ENCODE measurements around the gene SLC43A1.

The SLC43A1 gene

DNA sequence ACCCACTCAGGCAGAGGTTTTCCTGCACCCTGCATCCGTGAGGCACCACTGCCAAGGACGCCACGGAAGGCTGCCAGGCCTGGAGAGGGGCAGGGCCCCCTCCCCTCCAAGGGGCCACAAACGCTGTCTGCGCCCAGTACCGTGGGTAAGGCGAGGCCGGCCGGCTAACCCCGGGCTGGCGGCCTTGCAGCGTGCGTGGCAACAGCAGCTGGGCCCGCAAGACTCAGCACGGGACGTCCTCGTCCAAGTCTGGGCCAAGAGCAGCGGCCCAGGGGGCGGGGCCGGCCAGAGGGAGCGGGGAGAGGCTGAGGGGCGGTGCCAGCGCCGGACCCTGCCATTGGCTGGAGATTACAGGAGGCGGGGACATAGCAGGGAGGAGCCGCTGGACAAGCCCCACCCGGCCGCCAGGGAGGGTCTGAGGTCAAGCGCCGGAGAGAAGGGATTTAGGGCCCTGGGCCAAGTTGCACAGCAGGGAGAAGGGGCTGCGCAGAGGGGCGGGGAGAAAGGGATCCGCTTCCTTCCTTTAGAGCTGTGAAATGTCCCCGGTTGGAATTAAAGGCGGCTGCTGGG, 16.0 kb downstream of the SLC43A1 start:
- no peak for DNase-seq (ENCODE audit: insufficient read length, low spot score)

DNA sequence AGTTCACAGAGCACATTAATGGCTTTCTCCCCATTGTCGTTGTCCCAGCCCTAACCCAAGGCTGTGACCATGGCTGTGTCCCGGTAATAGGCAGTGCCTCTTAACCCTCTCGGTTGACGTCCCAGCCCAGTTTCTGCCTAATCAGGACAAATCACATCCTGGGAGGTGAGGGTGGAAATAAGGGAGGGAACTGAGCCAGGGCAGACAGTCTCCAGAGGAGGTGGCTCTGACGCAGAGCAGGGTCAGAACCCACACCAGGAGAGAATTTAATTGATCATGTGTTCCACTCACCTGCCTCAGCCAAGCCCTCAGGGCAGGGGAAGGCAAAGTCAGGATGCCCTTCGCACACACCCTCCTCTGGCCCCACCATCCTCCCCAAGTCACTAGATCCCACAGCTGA, 17.0 kb downstream of the SLC43A1 start:
- DNase-seq (ENCODE audit: insufficient read length, low spot score) (no peak), FAIRE-seq (no peak)

More for the DNA sequence above, 16.0 kb downstream of the SLC43A1 start:
- no peak for FAIRE-seq

DNA sequence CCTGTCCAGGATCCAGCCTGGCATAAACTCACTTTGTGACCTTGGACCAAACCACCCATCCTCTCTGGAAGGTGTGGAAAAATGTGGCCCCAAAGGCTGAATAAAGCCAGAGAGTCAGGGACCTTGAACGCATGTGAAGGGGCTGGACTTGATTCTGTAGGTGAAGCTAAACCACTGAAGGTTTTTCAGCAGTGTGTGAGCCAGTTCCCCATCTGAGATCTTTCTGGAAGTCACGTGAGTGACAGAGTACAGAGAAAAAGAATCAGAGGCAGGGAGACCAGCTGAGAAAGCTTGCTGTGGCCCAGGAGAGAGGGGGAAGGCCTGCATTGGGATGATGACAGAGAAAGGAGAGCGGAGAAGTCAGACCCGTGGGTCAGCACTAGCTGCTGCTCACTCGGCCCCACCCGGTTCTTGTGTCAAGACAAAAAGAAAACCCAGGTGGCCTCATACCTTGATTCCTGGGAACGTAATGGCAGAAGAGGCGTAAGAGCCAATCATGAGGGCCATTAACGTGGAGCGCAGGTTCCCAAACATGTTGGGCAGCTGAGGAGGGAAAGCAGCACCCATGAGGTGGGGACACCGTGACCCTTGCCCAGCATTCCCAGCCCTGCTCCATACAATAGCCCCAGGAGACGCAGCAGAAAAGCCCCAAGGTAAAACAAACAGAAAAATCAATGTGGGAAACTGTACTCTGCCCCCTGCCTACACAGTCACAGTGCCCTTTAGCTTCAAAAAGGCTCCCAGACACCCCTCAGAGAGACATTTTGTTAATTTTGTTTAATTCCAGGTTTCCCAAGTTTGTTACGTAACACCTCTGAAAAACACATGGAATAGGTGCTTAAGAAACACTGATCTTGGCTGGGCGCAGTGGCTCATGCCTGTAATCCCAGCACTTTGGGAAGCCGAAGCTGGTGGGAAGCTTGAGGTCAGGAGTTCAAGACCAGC, 17.9 kb downstream of the SLC43A1 start:
- no peak for DNase-seq (ENCODE audit: insufficient read length, low spot score)
- FAIRE-seq, result no peak

DNA sequence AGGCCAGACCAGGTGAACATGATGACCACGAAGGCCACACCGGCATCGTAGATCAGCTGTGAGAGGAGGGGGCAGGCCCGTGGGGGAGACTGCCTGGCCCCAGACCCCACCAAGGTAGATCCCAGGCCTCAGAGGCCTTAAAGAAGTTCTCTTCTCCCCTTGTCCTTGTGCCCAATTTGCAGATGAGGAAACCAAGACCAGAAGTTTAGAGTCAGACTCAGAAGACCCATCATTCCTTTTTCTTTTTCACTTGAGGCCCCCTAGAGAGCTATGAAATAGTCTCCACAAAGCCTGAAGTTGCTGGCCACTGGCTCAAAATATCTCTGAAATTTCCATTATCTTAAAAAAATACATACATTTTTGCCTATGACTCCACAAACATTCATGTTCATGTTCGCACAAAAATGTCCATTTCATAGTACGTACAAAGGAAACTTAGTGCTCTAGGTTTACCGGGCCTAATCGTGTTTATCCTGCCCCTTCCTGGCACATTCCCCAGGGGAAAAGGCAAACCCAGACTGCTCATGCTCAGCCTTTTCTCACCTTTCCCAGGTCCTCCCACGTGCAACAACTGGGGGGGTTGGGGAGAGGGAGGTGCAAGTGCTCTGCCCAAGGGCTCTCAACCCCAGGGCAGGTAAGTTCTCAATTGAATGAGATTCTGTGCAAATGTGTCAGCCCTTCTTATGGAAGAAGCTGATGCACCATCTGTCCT, 19.2 kb downstream of the SLC43A1 start:
- FAIRE-seq (no peak), DNase-seq (ENCODE audit: insufficient read length, low spot score) (no peak)

DNA sequence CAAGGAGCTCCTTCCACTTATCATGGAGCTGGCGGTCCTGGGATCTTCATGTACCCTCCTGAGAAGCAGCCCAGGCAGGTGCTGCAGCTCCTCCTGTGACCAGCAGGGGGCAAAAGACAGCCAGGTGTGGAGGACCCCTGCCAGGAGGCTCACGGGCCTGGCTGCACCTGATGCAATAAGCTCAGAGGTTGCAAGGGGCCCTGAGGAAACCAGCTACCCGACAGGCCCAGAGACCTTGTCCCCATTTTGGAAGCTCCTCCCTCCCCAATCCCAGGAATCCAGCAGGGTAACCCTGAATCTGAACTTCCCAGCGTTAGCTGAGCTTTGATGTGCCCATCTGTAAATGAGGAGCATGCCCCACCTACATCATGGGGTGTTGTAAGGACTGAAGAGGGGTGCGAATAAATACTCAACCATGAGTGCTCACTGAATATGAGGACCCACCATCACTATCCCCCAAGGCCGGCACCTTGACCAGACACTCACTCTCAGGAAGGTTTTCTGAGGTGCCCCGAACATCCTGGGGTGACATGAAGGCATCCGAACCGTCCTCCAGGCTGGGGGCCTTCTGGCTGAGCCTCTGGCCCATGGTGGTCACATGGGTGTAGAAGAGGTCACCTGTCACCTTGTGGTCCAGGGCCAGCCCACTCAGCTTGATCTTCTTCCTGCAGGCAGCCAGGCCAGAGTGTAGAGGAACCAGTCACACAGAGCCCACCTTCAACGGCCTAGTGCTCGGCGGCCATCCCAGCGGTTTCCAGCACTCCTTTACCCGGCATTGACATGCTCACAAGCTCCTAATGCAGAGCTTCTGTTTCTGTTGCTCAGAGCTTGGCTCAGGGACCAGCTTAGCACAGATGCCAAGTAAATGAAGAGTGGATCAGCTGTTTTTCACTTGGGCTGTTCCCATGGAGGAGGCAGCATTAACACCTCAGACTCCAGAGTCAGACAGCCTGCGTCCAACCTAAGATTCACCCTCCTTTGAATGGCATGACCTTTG, 21.7 kb downstream of the SLC43A1 start:
- DNase-seq (ENCODE audit: insufficient read length, low spot score) (peak; percentile 48), FAIRE-seq (peak; percentile 4)

DNA sequence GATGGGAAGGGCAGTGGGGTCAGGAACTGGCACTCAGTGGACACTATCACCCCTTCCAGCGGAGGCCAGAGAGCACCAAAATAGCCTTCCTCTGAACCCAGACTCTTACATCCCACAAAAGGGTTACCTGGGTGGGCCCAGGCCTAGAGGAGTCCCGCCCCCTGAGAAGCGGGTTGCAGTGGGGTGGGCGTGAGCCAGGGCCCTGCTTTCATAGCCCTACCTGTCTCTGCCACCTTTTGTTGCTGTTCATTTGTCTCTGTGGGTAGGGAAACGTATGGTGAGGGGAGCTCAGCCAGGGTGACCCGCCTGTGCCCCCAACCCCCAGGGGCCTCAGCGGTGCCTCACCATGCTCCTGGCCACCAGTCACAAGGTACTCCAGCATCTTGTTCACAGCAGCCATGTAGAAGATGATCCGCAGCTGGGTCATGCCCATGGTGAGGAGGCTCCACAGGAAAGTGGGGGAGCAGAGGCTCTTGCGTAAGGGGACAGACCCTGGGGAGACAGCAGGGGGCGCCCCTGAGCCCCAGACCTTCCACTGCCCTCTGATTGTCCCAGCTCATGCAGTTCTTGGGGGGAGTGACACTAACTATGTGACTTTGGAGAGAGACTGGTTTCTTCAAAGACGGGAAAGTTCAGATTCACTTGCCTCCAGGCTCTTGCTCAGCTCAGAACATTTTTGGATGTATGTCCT, 24.0 kb downstream of the SLC43A1 start:
- DNase-seq (ENCODE audit: insufficient read length, low spot score) (no peak), FAIRE-seq (no peak)

DNA sequence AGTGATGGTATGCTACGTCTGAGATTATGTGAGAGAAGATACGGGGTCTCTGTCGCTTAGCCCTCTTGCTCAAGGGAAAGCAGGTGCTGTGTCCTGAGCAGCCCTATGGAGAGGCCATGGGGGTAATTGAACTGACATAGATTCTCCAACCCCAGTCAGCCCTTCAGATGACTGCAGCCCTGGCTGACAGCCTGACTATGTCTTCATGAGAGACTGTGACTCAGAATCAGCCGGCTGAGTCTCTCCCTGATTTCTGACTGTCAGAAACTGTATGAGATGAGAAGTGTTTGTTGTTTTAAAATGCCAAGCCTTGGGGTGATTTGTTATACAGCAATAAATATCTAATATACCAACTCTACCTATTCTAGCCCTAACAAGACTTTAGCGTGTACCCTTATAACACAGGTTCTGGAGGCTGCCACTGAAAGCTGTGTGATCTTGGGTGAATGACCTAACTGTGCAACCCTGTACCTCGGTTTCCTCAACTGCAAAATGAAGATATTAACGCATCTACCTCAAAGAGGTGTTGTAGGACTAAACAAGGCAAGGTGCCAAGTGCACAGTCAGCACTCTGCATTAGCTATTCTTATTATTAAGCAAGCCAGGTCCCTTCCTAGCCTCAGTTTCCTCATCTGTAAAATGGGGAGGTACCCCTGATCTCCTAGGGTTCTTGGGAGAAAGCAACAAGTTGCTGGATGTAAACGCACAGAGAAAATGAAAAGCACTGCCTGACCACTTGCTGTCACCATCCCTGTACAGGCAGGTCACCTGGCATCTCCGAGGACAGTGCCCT, 24.9 kb downstream of the SLC43A1 start:
- FAIRE-seq, result no peak
- no peak for DNase-seq (ENCODE audit: insufficient read length, low spot score)

- FAIRE-seq (no peak), DNase-seq (ENCODE audit: insufficient read length, low spot score) (no peak)
These were observed 27.4 kb downstream of the SLC43A1 start for GRCh38 chr11:57487920-57488659.

GRCh38 chr11:57487021-57487778, 28.3 kb downstream of the SLC43A1 start:
- FAIRE-seq (no peak), DNase-seq (ENCODE audit: insufficient read length, low spot score) (no peak)

DNA sequence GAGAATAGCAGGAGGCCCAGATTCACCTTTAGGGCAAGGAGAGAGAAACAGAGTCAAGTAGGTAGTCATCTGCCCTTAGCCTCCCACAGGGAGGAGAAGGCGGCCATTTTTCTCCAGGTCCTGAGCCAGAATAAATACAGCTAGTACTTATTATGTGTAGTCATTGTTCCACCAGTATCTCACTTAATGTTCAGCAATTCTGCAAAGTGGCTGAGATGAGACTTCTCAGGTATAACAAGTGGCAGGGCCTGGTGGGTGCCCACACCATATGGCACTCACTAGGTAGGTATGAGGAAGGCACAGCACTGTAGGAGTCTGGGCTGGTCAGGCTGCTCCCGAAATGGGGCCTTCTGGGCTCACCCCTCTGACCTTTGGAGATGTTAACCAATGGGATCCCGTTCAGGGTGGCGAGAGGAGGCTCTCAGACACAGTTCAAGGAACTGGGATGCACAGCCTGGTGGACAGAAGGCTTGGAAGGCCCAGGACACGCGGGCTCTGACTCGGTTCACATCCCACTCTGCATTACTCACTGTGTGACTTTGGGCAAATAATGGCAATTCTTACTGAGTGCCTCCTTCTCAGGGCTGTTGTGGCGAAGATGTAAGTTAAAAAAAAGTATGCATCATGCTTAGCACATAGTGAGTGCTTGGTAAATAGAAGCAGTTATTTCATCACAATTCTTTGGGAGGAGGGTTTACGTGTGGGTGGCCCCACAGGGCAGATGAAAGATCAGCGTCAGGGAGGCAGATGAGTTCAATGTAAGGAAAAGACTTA, 30.1 kb downstream of the SLC43A1 start:
- DNase-seq (ENCODE audit: insufficient read length, low spot score), result no peak
- no peak for FAIRE-seq

DNA sequence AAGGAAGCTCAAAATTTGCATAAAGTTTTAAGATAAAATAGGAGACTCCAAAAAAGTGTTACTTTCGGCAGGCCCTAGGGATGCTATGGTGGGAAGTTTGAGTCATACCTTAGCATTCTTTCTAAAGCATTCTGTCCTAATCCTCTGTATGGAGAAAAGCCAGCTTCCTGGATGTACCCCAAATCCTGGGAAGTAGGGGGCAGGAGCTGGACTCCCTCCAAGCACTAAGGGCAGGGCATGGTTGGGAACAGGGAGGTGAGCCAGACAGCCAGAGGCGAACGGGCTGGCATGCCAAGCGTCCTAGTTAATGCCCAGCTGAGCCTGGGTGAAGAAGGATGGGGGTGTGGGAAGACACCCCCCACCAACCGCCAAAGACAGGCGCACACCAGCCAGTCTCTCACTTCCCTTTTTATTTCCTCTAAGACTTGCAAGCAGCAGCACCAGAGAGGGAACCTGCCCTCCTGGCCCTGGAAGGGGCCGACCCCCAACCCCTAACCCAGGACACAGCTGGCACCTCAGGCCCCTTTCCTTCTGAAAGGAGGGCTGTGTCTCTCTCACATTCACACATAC, 31.3 kb downstream of the SLC43A1 start:
- DNase-seq (ENCODE audit: insufficient read length, low spot score) (no peak), FAIRE-seq (no peak)

GRCh38 chr11:57483562-57483918, 32.0 kb downstream of the SLC43A1 start:
- FAIRE-seq (no peak), DNase-seq (ENCODE audit: insufficient read length, low spot score) (no peak)

DNA sequence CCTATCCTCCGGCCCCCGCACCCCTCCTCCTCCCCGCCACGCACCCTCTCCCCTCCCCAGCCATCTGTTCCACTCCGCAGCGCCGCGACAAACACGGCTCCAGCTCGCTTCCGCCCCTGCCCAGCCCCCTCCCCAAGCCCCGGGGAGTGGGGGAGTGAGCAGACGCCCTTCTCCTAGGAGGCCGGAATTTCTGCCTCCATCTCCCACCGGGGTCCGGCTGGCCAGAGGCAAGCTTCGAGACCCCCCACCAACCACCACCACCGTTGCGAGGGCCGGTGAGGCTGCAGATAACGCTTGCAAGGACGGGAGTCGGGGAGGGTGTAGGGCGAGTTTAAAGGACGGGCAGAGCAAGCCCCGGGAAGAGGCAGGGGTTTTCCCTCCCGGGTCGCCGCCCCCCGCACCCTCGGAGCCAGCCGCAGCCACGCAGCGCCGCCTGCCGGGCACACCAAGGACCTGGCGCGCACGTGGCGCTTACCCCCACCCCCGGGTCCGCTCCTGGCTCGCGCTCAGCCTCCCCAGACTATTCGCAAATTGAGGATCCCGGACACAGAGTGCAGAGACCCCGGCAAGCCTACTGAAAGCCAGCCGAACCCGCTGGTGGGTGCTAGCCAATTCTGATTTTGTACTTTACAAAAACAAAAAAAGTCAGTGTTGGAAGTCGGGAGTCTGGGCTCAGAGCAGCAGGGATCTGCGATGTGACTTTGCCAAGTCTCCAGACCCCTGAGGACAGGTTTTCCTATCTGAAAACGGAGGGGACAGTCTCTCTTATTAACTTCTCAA, 32.5 kb downstream of the SLC43A1 start:
- FAIRE-seq (no peak), DNase-seq (ENCODE audit: insufficient read length, low spot score) (no peak)

DNA sequence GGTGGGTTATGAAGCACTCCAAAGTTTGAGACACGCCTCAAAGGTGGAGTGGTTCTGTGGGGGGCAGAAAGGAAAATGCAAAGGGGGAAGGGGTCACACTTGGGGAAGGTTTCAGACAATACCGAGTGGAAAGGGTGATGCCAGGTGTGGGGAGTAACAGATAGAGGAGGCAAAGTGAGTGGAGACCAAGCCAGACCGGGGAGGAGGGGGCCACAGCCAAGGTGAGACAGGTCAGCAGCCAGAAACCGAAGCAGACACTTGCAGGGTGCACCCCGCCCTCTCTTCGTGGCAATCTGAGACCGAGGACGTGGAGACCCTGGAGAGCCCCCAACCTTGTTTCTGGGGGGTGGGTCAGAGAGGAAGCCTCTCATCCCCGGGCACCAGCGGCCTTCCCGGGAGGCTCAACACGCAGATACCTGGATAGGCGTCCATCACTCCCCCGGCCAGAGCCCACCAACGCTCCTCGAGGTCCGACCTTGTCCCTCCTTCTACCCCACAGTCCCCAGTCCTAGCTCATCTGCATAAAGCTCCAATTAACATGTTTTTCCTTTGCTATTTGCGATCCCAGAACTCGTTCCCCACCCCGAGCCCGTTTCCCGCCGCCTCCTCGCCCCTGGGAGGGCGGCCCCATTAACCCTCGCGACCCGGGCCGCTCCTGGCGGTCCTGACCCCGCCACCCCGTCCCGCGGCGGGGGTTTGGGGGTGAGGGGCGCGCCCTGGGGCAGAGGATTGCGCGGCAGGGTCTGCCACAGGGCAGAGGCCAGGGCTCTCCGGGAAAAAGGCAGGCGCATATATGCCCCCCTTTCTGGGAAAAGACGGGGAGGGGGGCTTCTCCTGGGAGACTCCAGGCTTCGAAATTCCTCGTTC, 33.4 kb downstream of the SLC43A1 start:
- DNase-seq (ENCODE audit: insufficient read length, low spot score) (no peak), FAIRE-seq (no peak)

DNA sequence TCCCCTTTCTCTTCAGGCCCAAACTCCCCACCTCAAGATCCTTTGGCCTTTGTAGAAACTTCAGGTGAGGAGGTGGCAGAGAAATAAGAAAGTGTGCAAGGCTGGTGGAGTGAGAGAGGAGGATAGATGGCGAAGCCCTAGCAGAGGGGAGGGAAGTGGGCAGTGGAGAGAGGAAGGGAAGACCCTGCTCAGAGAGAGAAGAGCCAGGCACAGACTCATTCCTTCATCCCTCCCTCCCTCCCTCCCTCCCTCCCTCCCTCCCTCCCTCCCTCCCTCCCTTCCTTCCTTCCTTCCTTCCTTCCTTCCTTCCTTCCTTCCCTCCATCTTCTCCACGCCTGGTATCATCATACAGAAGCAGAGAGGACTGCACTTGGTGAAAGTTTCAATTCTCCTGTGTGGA, 34.2 kb downstream of the SLC43A1 start:
- FAIRE-seq (no peak), DNase-seq (ENCODE audit: insufficient read length, low spot score) (no peak)
